Measurements from ENCODE around the gene RSKR.

- TF ChIP-seq CTCF (IDR thresholded peaks at IDR 0.05; ENCODE audit: borderline replicate concordance, extremely low read depth, low read length, poor library complexity, severe bottlenecking) (no peak), EZH2 (IDR thresholded peaks at IDR 0.05; ENCODE audit: borderline replicate concordance, low read depth, low read length, severe bottlenecking) (no peak)
Observed at GRCh38 chr17:28613931-28614381, at the start of gene RSKR.

Measured in DND-41 (cell line).